Heart left ventricle (tissue), 13 donors: ENCODE results near the gene VSTM1.
"Not testable (repeated sequence)": the region's sequence is repeated elsewhere in the genome, so short reads cannot be mapped to it uniquely, and the experiment has no call there.

Source experiments
- POLR2A ChIP-seq, 2 donors: fragments of 450-650 bp; IDR thresholded peaks; one replicate each; pipeline ENCODE4 v1.6.1; 2017; ENCODE audit warnings: antibody characterized with exemption in 2 of 2, mild to moderate bottlenecking in 2 of 2, moderate library complexity in 2 of 2
- TF ChIP-seq, protein P1 (sequence below), 12 donors: fragments of 200-600 bp; sonication (generic) in 4 of 12; IDR thresholded peaks; one replicate each; pipeline versions ENCODE4 v1.5.0 to v1.8.0; 2018 to 2022; ENCODE audit warnings: antibody characterized with exemption in 12 of 12, mild to moderate bottlenecking in 5 of 12
- donor health status: ischemic (EF 13 %, LVEDD 7.1; RV severe dilation, severe dysfunction).
- donor health status: DM: no; HTN: yes; CAD: no.
- donor health status: DM: no; HTN: no; CAD: no.
- donor health status: ischemic (EF 25% LVEDD 6.9; RV normal size, moderate dysfunction).
- donor health status: ischemic (EF 25% LVEDD 5.7; RV mildly dilated, moderate dysfunction).
- donor health status: ischemic (EF 35%, LVEDD 5.7; RV mildly dilated, moderate dysfunction).
- donor health status: nonischemic (EF 11% LVEDD 7.7; RV severe dilation, severe dysfunction).
- donor health status: DM: yes; HTN: yes; CAD: no.
- donor health status: PGD.
- donor health status: ischemic (EF 29% LVEDD 5.4; RV normal size, mild dysfunction).
- donor health status: nonischemic (EF 23%, LVEDD 6.1; RV moderate dilation, normal function).

DNA sequence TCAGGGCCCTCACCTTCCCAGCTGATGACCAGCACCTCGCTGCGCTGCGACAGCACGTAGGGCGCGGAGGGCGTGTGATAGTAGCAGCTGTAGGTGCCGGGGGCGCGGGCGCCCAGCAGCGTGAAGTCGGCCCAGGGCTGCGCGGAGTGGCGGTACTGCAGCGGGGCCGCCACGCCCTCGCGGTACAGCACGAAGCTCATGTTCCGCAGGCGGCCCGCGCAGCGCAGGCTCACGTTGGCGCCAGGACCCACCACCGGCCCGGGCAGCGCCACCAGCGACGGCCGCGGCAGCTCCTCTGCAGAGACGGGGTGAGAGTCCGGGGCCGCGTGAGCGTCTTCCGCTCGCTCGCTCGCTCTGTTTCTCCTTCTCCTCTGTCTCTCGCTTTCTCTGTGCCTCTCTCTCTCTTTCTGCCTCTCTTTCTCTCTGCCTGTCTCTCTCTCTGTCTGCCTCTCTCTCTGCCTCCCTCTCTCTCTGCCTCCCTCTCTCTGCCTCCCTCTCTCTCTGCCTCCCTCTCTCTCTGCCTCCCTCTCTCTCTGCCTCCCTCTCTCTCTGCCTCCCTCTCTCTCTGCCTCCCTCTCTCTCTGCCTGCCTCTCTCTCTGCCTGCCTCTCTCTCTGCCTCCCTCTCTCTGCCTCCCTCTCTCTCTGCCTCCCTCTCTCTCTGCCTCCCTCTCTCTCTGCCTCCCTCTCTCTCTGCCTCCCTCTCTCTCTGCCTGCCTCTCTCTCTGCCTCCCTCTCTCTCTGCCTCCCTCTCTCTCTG lies 32.3 kb upstream of the VSTM1 start:
- TF ChIP-seq, protein P1, sequence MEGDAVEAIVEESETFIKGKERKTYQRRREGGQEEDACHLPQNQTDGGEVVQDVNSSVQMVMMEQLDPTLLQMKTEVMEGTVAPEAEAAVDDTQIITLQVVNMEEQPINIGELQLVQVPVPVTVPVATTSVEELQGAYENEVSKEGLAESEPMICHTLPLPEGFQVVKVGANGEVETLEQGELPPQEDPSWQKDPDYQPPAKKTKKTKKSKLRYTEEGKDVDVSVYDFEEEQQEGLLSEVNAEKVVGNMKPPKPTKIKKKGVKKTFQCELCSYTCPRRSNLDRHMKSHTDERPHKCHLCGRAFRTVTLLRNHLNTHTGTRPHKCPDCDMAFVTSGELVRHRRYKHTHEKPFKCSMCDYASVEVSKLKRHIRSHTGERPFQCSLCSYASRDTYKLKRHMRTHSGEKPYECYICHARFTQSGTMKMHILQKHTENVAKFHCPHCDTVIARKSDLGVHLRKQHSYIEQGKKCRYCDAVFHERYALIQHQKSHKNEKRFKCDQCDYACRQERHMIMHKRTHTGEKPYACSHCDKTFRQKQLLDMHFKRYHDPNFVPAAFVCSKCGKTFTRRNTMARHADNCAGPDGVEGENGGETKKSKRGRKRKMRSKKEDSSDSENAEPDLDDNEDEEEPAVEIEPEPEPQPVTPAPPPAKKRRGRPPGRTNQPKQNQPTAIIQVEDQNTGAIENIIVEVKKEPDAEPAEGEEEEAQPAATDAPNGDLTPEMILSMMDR (IDR thresholded peaks at IDR 0.05) = not testable (repeated sequence)
- not testable (repeated sequence) for TF ChIP-seq POLR2A (IDR thresholded peaks at IDR 0.05)
